ENCODE measurements around the gene CHL1.

The CHL1 gene

GRCh38 chr3:279325-279724, 82.8 kb downstream of the CHL1 start:
- DNase-seq, result no peak

DNA sequence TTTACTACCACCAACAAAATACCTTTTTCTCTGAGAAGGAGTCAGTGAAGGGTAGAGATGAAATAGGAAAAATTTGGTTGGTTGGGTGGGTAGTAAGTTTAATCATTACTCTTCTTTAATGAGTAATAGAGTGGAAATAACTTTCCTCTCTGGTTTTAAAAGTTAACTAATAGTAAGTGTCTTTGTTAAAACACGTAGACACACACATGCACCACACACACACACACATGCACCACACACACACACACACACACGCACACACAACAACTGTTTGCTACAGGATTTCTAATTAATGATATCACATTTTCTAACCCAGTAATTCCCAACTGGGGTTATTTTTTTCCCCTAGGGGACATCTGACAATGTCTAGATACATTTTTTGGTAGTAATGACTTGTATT, 84.1 kb downstream of the CHL1 start:
- DNase-seq, result no peak

DNA sequence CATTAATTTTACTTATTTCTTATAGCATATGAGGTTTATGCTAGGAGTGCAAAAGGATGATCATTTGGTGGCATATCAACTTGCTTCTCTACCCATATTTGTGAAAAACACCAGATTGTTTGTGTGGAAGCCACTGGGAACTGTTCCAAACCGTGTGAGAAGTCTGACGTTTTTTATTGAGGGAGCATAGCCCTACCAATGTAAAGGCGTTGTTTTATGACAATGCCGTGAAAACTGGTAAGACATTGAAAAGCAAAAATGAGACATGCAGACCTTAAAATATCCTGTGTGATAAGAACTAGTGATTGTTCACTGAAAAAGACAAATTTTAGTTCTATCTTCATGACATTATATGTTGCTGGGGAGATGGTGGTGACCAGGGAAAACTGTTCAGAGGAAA, 87.8 kb downstream of the CHL1 start:
- DNase-seq, result no peak

DNA sequence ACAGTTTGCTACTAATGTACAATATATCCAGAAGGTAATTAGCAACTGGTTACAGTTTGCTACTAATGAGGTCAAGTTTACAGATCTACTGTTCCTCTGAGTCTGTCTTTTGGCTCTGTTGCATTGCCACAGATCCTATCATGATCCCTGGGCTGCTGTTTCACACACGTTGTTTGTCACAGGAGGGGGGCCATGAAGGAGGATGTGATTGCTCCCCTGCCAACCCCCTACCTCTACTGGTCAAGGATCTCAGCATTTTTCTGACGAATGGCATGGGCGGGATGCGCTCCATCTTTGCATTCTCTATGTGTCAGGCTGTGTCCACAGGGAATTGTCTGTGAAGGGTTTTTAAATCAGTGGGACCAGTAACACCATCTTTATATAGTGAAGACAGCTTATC, 91.9 kb downstream of the CHL1 start:
- DNase-seq, result no peak

GRCh38 chr3:291028-291427, 94.5 kb downstream of the CHL1 start:
- DNase-seq, result no peak

DNA sequence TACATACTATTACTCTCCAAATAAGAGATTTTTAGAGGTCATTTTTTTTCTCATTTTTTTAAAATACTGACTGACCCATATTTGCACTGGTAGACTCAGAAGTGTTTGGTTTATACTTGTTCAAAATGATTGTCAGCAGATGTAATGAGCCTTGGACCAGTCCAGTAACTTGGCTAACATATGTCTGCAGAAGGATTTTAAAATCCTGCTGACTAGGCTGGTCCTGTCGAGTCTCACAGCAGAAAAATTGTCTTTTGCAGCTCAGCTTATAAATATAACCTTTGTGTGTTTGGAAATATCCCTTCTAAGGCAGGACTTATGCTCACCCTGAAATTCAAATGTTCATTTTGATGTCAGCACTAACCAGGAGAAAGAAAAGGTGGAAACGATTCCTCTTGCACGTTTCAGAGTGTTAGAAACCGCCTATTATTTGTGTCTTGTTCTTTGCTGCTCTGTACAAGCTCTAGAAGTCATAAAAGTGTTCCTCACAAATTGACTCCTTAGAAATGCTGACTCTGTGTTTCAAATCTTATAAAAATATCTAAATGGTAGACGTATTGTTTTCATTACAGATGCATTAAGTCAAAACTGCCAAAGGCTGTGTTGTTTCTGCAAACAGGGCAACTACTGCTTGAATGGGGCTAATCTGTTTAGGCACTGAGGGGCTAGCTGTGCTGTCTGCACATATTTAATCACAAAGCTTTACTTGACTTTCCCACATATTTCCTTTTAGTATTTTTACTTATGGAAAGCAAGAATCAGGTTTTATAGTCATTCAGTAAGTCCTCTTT, 95.3 kb downstream of the CHL1 start:
- no peak for DNase-seq

DNA sequence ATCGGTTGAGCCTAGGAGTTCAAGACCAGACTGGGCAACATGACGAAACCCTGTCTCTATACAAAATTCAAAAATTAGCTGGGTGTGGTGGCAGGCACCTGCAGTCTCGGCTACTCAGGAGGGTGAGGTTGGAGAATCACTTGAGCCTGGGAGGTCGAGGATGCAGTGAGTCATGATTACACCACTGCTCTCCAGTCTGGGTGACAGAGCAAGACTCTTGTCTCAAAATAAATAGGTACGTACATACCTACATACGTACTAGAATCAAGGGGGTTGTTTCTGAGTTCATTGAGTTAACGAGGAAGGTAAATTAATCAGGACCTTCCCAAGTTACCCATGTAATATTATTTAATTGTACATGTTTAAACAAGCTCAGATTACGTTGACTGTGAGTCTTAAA, 97.5 kb downstream of the CHL1 start:
- peak; percentile 77 for DNase-seq

- DNase-seq, result peak; percentile 18
These were observed 98.0 kb downstream of the CHL1 start for GRCh38 chr3:294581-294980.

DNA sequence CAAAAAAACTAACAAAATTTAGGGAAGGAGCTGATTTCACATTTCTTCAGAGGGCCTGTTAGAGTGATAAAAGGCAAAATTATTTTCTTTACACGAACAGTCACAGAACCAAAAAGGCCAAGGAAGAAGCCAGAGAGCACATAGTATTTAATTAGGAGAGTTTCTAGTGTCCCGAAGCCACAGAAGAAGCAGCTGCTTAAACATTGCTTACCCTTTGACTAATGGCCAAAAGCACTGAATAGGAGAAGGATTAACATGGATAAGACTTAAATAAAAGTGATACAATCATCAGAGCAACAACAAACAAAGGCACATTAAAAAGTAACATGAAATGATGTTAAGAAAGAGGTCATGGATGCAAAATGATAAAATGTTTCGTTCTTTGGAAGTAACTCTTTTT, 98.6 kb downstream of the CHL1 start:
- peak; percentile 53 for DNase-seq

DNA sequence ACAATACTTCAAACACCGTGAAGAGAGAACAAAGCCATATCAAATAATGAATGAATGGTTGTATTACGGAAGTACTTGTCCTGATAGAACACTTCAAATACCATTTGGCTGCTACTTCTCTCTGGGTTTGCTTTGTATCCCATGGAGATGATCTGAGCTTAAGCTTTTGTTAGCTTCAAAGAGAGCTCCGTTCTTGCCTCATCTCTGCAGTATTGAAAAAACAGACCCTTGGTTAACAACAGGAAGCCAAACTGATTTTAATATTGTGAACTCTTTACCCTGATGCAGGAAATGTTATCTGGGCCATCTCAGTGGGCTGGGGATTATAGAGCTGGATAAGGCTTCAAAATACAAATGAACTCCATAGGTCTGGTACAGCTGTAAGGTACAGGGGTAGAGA, 101.0 kb downstream of the CHL1 start:
- peak; percentile 87 for DNase-seq

- peak; percentile 47 for DNase-seq
These were observed 103.2 kb downstream of the CHL1 start for GRCh38 chr3:299590-300301.

DNA sequence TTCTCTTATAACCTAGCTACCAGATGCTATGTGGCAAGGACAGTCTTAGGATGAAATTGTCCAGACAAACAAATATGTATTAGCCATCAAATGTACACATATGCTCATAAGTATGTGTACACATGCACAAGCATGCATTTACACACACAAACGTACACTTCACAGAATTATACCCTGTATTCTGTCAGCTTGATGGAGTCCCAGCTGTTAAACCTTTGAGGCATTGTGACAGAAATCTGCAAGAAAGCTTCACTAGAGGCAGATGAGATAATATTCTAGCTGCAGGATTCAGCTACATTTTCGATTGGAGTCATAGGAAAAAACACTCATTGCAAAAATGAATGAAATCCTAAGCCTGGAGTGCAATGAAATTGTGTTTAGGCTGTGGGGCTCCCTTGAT, 110.6 kb downstream of the CHL1 start:
- no peak for DNase-seq

DNA sequence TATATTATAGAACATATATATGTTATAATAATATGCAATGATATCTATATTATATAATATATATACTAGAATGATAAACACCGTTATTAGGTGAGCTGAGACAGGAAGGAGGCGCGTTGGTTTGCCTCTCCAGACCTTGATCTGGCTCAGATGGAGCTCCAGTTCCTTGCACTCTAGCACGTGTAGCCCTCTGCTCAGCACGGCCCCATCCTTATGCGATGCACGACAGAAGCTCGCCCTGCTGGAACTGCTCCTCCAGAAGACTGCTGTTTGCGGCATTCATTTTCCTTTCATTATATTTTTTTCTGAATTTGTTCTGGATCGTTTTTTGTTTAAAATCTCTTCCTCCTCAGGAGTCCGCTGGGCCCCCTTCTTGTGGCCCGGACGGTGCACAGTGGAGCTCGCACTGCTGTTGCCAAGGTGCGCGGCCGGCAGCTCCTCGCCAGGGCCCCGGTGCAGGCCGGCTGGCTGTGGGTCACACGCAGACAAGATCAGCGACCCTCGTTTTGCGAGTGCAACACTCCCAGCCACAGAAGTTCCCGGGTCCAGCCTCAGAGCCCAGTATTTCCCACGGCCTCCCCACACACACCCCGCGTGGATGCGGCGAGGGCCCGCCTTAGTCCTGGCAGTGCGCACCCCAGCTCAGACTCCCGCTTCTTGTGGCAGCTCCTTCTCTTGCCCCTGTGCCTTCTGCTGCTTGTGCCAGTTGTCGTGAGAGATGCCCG, 112.2 kb downstream of the CHL1 start:
- DNase-seq, result no peak

DNA sequence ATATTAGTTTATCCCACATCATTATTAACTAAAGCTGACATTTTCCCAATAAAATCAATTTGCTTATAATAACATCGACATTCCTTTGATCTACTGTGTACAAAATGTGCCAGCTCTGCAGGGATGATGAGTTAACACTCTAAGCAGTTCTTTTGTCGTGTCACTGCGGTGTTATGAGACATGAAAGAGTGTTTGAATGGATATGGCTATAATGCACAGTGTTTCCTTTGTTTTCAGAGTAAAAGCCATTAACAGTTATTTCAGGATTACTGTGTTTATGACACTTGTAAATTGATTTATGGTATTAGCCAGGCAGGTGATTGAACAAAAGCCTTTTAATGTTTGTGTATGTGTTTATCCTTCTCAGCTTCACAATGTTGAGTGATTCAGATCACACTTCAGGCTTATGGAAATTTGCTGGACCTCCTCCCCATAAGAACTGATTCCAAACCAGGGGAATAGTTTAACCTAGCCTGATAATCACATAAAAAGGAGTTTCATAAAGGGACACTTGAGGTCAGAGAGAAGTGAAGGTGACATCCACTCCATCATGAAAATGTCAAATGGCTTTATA, 115.7 kb downstream of the CHL1 start:
- peak; percentile 45 for DNase-seq

DNA sequence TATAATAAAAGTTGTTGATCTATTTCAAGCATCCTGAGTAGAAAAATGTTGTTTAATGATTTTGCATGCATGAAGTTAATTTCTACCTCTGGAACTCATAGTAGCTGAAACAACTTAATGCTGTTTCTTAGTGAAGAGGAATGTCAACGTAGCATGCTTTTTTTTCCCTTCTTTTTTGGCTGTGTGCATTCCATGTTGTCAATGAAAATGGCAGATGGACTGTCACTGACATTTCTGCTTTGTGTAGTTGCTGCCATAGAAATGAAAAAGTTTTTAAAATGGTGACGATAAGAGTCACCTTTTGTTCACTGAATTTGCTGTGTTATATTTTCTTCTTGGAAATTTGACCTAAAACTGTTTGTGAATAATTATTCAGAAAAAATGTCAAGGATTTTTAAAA, 116.3 kb downstream of the CHL1 start:
- DNase-seq, result no peak

- no peak for DNase-seq
These were observed 120.4 kb downstream of the CHL1 start for GRCh38 chr3:317012-317411.

DNA sequence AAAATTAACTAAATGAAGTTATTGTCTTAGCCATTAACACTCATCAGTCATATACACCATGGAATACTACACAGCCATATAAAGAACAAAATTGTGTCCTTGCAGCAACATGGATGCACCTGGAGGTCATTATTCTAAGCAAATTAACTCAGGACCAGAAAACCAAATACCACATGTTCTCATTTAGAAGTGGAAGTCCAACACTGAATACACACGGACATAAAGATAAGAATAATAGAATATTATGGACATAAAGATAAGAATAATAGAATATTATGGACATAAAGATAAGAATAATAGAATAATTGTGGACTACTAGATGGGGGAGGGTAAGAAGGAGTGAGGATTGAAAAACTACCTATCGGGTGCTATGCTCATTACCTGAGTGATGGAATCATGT, 122.3 kb downstream of the CHL1 start:
- no peak for DNase-seq

DNA sequence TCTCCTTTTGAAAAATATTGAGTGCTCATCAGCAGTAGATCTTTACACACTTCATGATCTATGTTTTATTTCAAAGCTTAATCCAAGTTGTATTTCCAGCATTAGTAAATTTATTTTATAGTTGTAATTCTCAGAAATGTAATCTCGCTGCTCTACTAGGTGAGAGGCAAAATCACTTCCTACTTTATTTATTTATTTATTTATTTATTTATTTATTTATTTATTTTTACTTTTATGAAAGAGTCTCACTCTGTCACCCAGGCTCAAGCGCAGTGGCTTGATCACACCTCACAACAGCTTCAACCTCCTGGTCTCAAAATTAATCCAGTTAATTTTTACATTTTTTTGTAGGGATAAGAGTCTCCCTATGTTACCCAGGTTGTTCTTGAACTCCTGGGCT, 127.9 kb downstream of the CHL1 start:
- no peak for DNase-seq

DNA sequence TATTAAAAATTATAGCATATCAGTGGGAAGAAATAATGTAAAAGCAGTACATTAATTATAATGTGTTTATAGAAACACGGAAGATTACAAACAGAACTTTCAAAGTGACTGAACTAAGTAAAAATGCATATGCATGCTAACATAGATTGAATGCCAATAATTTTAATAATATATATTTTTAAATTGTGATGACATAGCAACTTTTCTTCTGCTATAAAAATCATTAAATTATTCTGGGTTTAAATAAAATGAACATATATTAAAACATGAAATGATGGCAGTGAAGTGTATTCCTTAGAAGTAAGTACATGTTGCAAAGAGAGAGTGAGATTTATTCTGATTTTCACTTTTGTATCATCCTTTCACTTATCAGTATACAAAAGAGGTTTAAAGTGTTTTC, 128.9 kb downstream of the CHL1 start:
- DNase-seq, result no peak

DNA sequence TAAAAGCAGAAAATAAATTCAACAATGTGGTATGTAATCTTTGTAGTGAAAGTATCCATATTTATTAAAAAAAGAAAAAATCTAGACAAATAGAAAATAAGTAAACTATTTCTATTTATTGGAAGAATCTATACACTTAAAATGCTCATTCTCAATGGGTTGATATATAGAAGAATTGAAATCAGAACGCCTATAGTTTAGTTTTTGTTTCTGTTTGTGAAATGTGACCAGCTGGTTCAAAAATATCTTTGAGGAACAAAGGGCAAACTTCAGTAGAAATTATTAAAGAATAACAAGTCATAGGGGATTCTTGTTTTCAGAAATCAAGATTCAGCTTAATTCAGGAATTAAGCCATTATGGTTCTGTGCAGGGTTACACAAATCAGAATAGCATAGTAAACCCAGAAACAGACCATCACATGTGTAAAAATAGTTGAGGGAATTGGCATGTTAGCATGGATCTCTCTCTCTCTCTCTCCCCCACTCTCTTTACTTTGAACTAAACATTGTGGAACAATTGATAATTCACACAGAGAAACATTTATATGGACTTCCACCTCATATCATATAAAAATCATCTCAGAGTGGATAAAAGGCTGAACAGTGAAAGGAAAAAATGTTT, 134.0 kb downstream of the CHL1 start:
- DNase-seq, result no peak

GRCh38 chr3:331881-332280, 135.3 kb downstream of the CHL1 start:
- DNase-seq, result no peak

DNA sequence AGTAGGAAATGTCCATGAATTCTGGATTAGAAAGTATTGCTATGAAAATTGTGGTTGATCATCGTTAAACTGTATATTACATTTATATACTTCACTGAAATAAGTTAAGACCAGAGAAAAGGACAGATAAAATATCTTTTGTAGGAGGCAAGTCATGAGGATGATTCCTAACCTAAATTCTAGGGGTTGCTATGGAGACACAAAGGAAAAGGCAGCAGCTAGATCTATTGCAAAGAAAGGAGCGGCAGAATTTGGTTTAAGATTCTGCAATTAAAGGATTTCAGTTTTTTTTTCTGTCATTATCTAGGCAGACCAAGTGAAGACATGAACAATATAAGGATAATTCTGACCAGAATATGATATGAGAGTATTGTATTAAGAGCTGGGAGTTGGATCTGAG, 136.1 kb downstream of the CHL1 start:
- no peak for DNase-seq

- DNase-seq, result no peak
These were observed 138.7 kb downstream of the CHL1 start for GRCh38 chr3:335240-335639.

Measured in DMS53 (cell line).